K562 (cell line): ENCODE results near the gene SLC22A23. TPM values are rescaled to one million over a fixed set of nuclear protein-coding genes. Genes with fewer than 3 reads are reported as not detected.

Experiments
- ATAC-seq: fragments of 200-7000 bp; cut with Tn5 transposase; 3 replicates; pipeline ENCODE4 v1.9.1; 2020; ENCODE audit warnings: moderate library complexity
- BruUV-seq: library from RNA; stranded (reverse); fragments of 400-500 nt; replicated peaks from 2 replicates; lab custom pipeline; 2021; lab: Mats Ljungman, UMichigan
- CTCF ChIA-PET: fragments of 300-600 bp; formaldehyde crosslinking; extraction: SDS; loops from one replicate; lab custom pipeline; 2021; ENCODE audit warnings: low intra/inter-chr PET ratio; lab: Yijun Ruan, JAX
- POLR2A ChIA-PET: fragments of 300-600, 350-650 bp; sonication (Branson Sonifier 250); formaldehyde crosslinking; extraction: SDS; loops from one replicate; lab custom pipeline; 2021; ENCODE audit warnings: antibody characterized with exemption, inconsistent platforms; lab: Yijun Ruan, JAX
- DNase-seq, 4 experiments: peaks; one replicate each; pipeline versions ENCODE4 v3.0.0 to v3.0.0-alpha.2; 2011 to 2018; ENCODE audit warnings: low spot score in 3 of 4, mixed read lengths in 3 of 4; ENCODE audit errors: extremely low read depth in 1 of 4
- FAIRE-seq: peaks from 2 replicates; lab custom pipeline; 2011; peaks lifted over from hg19 to GRCh38; lab: Jason Lieb, UNC
- H2AFZ ChIP-seq: 2 replicates; pipeline ENCODE4 v1.6.0; 2011; ENCODE audit warnings: low read depth, low read length, control low read depth, inconsistent platforms
- H3K27ac ChIP-seq: fragments of 200-600 bp; 3 replicates; pipeline ENCODE4 v1.8.0; 2011; ENCODE audit warnings: low read depth, mild to moderate bottlenecking, control low read depth, inconsistent platforms, low read length, moderate library complexity, mixed read lengths; ENCODE audit errors: extremely low read depth
- H3K27me3 ChIP-seq, 2 experiments: fragments of 300-600 bp in 1 of 2; 2 replicates in 1 of 2; 3 replicates in 1 of 2; pipeline versions ENCODE4 v1.6.0 to v1.8.0; 2011; ENCODE audit warnings: inconsistent platforms in 2 of 2, low read length in 2 of 2, mild to moderate bottlenecking in 1 of 2, mixed read lengths in 1 of 2, moderate library complexity in 1 of 2; ENCODE audit not compliant: control insufficient read depth in 2 of 2, insufficient read depth in 2 of 2
- H3K36me3 ChIP-seq: fragments of 300-600 bp; 3 replicates; pipeline ENCODE4 v1.8.0; 2011; ENCODE audit warnings: mild to moderate bottlenecking, low read length, inconsistent platforms; ENCODE audit not compliant: control insufficient read depth, insufficient read depth
- H3K4me1 ChIP-seq, 2 experiments: fragments of 200-600 bp in 1 of 2; replicated peaks in 1 of 2; 2 replicates in 1 of 2; 3 replicates in 1 of 2; pipeline versions ENCODE4 v1.5.1 to v1.8.0; 2011; ENCODE audit warnings: inconsistent platforms in 2 of 2, low read length in 2 of 2, mild to moderate bottlenecking in 1 of 2, mixed read lengths in 1 of 2, moderate library complexity in 1 of 2; ENCODE audit not compliant: control insufficient read depth in 2 of 2, insufficient read depth in 2 of 2
- H3K4me2 ChIP-seq: 2 replicates; pipeline ENCODE4 v1.6.1; 2011; ENCODE audit warnings: low read length, control low read depth, inconsistent platforms, mixed read lengths; ENCODE audit not compliant: insufficient read depth
- H3K4me3 ChIP-seq: fragments of 200-600 bp; sonication (generic), shearing (Covaris generic); 2 replicates; pipeline ENCODE4 v1.5.1; 2016; ENCODE audit warnings: control low read depth, inconsistent platforms
- H3K79me2 ChIP-seq: fragments of 200-600 bp; 3 replicates; pipeline ENCODE4 v1.8.0; 2011; ENCODE audit warnings: low read length, inconsistent platforms; ENCODE audit not compliant: control insufficient read depth, insufficient read depth
- H3K9ac ChIP-seq, 2 experiments: 2 replicates each; pipeline versions ENCODE4 v1.6.0 to v1.6.1; 2011; ENCODE audit warnings: low read depth in 2 of 2, low read length in 2 of 2, control low read depth in 1 of 2, inconsistent platforms in 1 of 2, mild to moderate bottlenecking in 1 of 2, mixed read lengths in 1 of 2; ENCODE audit not compliant: insufficient read depth in 1 of 2
- H3K9me1 ChIP-seq: one replicate; pipeline ENCODE4 v1.6.0; 2011; ENCODE audit warnings: inconsistent platforms, mild to moderate bottlenecking, low read length, moderate library complexity; ENCODE audit not compliant: control insufficient read depth, insufficient read depth
- H3K9me3 ChIP-seq: replicated peaks from 2 replicates; pipeline ENCODE4 v1.5.1; 2011; ENCODE audit warnings: low read depth, low read length, inconsistent platforms; ENCODE audit not compliant: control insufficient read depth, insufficient read depth
- H4K20me1 ChIP-seq: replicated peaks from 2 replicates; pipeline ENCODE4 v1.6.1; 2011; ENCODE audit warnings: low read length, inconsistent platforms, mixed read lengths; ENCODE audit not compliant: control insufficient read depth, insufficient read depth
- ARID3A ChIP-seq: IDR thresholded peaks from 2 replicates; pipeline ENCODE4 v1.6.1; 2012; ENCODE audit warnings: low read depth, low read length, improper control_type of control experiment, borderline replicate concordance
- CBFB ChIP-seq: sonication (generic); formaldehyde crosslinking; IDR thresholded peaks from 2 replicates; pipeline ENCODE4 v1.4.0; 2020; ENCODE audit warnings: mild to moderate bottlenecking, missing genetic modification reagents
- CXXC5 ChIP-seq: fragments of 250-450 bp; sonication (Bioruptor Pico); IDR thresholded peaks from 2 replicates; pipeline ENCODE4 v1.8.0; 2022; ENCODE audit warnings: inconsistent platforms, mild to moderate bottlenecking, moderate library complexity
- E2F6 ChIP-seq, 2 experiments: IDR thresholded peaks; 2 replicates each; pipeline ENCODE4 v1.6.1; 2011; ENCODE audit warnings: borderline replicate concordance in 1 of 2, control low read depth in 1 of 2, low read depth in 1 of 2, low read length in 1 of 2, mild to moderate bottlenecking in 1 of 2, mixed read lengths in 1 of 2, moderate library complexity in 1 of 2; ENCODE audit not compliant: insufficient read depth in 1 of 2, insufficient read length in 1 of 2, poor library complexity in 1 of 2, severe bottlenecking in 1 of 2; ENCODE audit errors: extremely low read depth in 1 of 2
- FOSL1 ChIP-seq: fragments of 200-800 bp; sonication (Bioruptor generic); conservative IDR thresholded peaks from 2 replicates; pipeline ENCODE4 v1.6.1; 2016; ENCODE audit warnings: missing genetic modification characterization, missing compliant biosample characterization
- FOXJ3 ChIP-seq: sonication (generic); formaldehyde crosslinking; IDR thresholded peaks from 2 replicates; pipeline ENCODE4 v1.4.0; 2020; ENCODE audit warnings: mild to moderate bottlenecking, missing genetic modification reagents
- GTF2A2 ChIP-seq: IDR thresholded peaks from 2 replicates; pipeline ENCODE4 v1.6.1; 2016; ENCODE audit warnings: mild to moderate bottlenecking, missing genetic modification characterization, missing compliant biosample characterization
- HDAC8 ChIP-seq: fragments of 450-650 bp; IDR thresholded peaks from 2 replicates; pipeline ENCODE4 v1.6.1; 2016; ENCODE audit warnings: mild to moderate bottlenecking, missing genetic modification characterization, moderate library complexity, missing compliant biosample characterization
- KDM1A ChIP-seq, 2 experiments: fragments of 450-650 bp; IDR thresholded peaks; 2 replicates each; pipeline ENCODE4 v1.6.1; 2016; ENCODE audit warnings: mild to moderate bottlenecking in 2 of 2
- MAFF ChIP-seq: IDR thresholded peaks from 2 replicates; pipeline ENCODE4 v1.6.1; 2012; ENCODE audit warnings: low read length, improper control_type of control experiment
- NR2C2 ChIP-seq, 2 experiments: fragments of 200-800 bp in 1 of 2; sonication (Bioruptor generic) in 1 of 2; sonication (generic) in 1 of 2; formaldehyde crosslinking in 1 of 2; IDR thresholded peaks; 2 replicates each; pipeline versions ENCODE4 v1.6.1 to v1.8.0; 2016 to 2022; ENCODE audit warnings: mild to moderate bottlenecking in 1 of 2, missing compliant biosample characterization in 1 of 2, missing genetic modification characterization in 1 of 2, missing genetic modification reagents in 1 of 2
- SMAD2 ChIP-seq: fragments of 150-350 bp; IDR thresholded peaks from 2 replicates; pipeline ENCODE4 v1.6.1; 2014; ENCODE audit warnings: low read depth, mild to moderate bottlenecking, low read length
- SNIP1 ChIP-seq: fragments of 450-650 bp; IDR thresholded peaks from 2 replicates; pipeline ENCODE4 v1.7.1; 2017; ENCODE audit warnings: low read depth, mild to moderate bottlenecking
- ZBED1 ChIP-seq: IDR thresholded peaks from 2 replicates; pipeline ENCODE4 v1.6.1; 2014
- ZNF146 ChIP-seq: IDR thresholded peaks from one replicate; pipeline ENCODE4 v1.6.1; 2018; ENCODE audit warnings: missing compliant biosample characterization; ENCODE audit not compliant: unreplicated experiment
- WGBS: fragments of 100-300 bp; shearing (Covaris generic); methylation state at CpG from one replicate; pipeline ENCODE4 v1.1.6; 2016; ENCODE audit warnings: low coverage, mixed read lengths; ENCODE audit not compliant: insufficient coverage; ENCODE audit errors: missing lambda C conversion rate; 5-methylcytosine and 5-hydroxymethylcytosine counted together
- in situ Hi-C: fragments of 300-500 bp; cut with MboI; formaldehyde crosslinking; loops from 4 replicates; pipeline ENCODE4 v1.15.0; 2018; ENCODE audit warnings: inconsistent platforms, mixed read lengths
- intact Hi-C: fragments of 100-400 bp; cut with micrococcal nuclease; formaldehyde crosslinking; loops from 2 replicates; pipeline ENCODE4 v1.14.2; 2022
- polyA plus RNA-seq, 8 experiments: library from polyadenylated mRNA; depleted of rRNA in 4 of 8; stranded (reverse) in 5 of 8; unstranded in 3 of 8; fragments of >200 nt; fragmentation: Nextera tagmentation in 2 of 8; fragmentation: Illumina TruSeq in 1 of 8; extraction: Ambion mirVana in 2 of 8; extraction: Trizol in 1 of 8; gene quantifications; 2 replicates each; pipeline versions ENCODE4 v1.2.1 to v1.2.3, GENCODE V29; 2011 to 2014; ENCODE audit warnings: inconsistent platforms in 1 of 8, missing spikeins in 1 of 8
- total RNA-seq, 7 experiments: library from RNA; depleted of rRNA in 6 of 7; stranded (reverse); fragments of >200 nt in 6 of 7; fragmentation: Illumina TruSeq in 2 of 7; extraction: Trizol in 2 of 7; gene quantifications; 2 replicates each; pipeline versions ENCODE4 v1.2.1 to v1.2.3, GENCODE V29; 2011 to 2021; ENCODE audit warnings: low replicate concordance in 1 of 7
- TF ChIP-seq, protein P1 (sequence below): fragments of 450-650 bp; formaldehyde crosslinking; IDR thresholded peaks from 2 replicates; pipeline ENCODE4 v1.4.0; 2020; ENCODE audit warnings: mild to moderate bottlenecking, moderate library complexity
- TF ChIP-seq, protein P2 (sequence below): fragments of 450-650 bp; formaldehyde crosslinking; IDR thresholded peaks from 2 replicates; pipeline ENCODE4 v1.4.0; 2022; ENCODE audit warnings: mild to moderate bottlenecking, moderate library complexity

Gene SLC22A23
- total and polyA plus RNA-seq, 9 of the 15 experiments (the other 6 are each of a cell fraction or from before 2014, with no cell fraction given): 0.30 to 8.7 (median 2.5) TPM

DNA sequence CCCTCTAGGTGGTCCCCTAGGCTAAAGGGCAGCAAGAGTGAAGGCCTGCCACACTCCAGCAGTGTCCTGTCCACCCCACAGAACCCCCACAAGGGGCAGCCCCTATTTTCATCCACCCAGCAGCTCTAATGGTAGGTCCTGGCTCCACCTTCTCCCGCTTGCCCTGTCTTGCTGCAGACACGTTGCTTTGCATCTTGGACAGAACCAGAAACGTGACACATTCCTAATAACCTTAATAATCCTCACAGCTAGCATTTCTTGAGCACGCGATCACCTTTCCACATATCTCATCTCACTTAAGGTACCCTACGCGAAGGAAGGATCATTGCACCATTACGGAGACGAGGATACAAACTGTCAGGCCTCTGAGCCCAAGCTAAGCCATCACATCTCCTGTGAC lies 11.7 kb upstream of the SLC22A23 start:
- H3K36me3 ChIP-seq: no peaks in the 10 kb centered on the region
- FAIRE-seq (no peak), ATAC-seq (no peak), DNase-seq (no peak)
- BruUV-seq: no TSS peak
- H3K27me3 ChIP-seq: no peaks in the 10 kb centered on the region; a peak in 1 of 5 replicates
- H3K4me1 ChIP-seq: peaks cover 3 to 11% of the 10 kb centered on the region in 2 experiments; a peak in 3 of 5 replicates
- no peaks in the 10 kb centered on the region for H3K9me3 ChIP-seq
- H3K9ac ChIP-seq: no peak overlapping the region
- intact Hi-C loops: no loop called here
- no peaks in the 10 kb centered on the region for H3K79me2 ChIP-seq
- no peak overlapping the region for H3K4me2 ChIP-seq
- no peak overlapping the region for H2AFZ ChIP-seq
- in situ Hi-C loops: no loop called here
- WGBS: 59% methylated on average over 9 of the region's 9 CpGs
- ChIA-PET CTCF (no interaction called here), POLR2A (interaction anchor here (1.2 kb wide), 1 partner anchor 10 kb away, joined by 6 read pairs; no protein-coding TSS in a partner anchor)
- H3K9me1 ChIP-seq: no peaks in the 10 kb centered on the region
- no peak for TF ChIP-seq ZNF146
- TF ChIP-seq MAFF: no peak
- TF ChIP-seq, protein P1, sequence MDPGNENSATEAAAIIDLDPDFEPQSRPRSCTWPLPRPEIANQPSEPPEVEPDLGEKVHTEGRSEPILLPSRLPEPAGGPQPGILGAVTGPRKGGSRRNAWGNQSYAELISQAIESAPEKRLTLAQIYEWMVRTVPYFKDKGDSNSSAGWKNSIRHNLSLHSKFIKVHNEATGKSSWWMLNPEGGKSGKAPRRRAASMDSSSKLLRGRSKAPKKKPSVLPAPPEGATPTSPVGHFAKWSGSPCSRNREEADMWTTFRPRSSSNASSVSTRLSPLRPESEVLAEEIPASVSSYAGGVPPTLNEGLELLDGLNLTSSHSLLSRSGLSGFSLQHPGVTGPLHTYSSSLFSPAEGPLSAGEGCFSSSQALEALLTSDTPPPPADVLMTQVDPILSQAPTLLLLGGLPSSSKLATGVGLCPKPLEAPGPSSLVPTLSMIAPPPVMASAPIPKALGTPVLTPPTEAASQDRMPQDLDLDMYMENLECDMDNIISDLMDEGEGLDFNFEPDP (CRISPR knock-in tag): no peak
- TF ChIP-seq FOSL1: no peak
- TF ChIP-seq E2F6 (IDR thresholded peaks at IDR 0.05; ENCODE audit: borderline replicate concordance in 1 of 2, extremely low read depth in 1 of 2, insufficient read depth in 1 of 2, insufficient read length in 1 of 2, low read depth in 1 of 2, low read length in 1 of 2, poor library complexity in 1 of 2, severe bottlenecking in 1 of 2): no peak
- TF ChIP-seq, protein P2, sequence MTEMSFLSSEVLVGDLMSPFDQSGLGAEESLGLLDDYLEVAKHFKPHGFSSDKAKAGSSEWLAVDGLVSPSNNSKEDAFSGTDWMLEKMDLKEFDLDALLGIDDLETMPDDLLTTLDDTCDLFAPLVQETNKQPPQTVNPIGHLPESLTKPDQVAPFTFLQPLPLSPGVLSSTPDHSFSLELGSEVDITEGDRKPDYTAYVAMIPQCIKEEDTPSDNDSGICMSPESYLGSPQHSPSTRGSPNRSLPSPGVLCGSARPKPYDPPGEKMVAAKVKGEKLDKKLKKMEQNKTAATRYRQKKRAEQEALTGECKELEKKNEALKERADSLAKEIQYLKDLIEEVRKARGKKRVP (CRISPR knock-in tag): no peak
- no peak for TF ChIP-seq SMAD2
- TF ChIP-seq KDM1A (IDR thresholded peaks at IDR 0.05): no peak
- TF ChIP-seq CBFB (CRISPR knock-in tag): no peak
- no peak for TF ChIP-seq GTF2A2 (tag)
- TF ChIP-seq SNIP1: no peak
- TF ChIP-seq ARID3A: no peak
- no peak for TF ChIP-seq HDAC8 (tag)
- no peak for TF ChIP-seq NR2C2 (CRISPR knock-in tag; IDR thresholded peaks at IDR 0.05)
- TF ChIP-seq NR2C2 (tag; IDR thresholded peaks at IDR 0.05): no peak
- no peak for TF ChIP-seq FOXJ3 (CRISPR knock-in tag)
- TF ChIP-seq CXXC5: no peak
- TF ChIP-seq ZBED1: no peak
- TF ChIP-seq, all 486 proteins: peak for 0
- H4K20me1 ChIP-seq: no peaks in the 10 kb centered on the region
- no peak overlapping the region for H3K27ac ChIP-seq
- no peak overlapping the region for H3K4me3 ChIP-seq
